ENCODE results near the gene ANKRD17.
A peak's percentile ranks its signal among the peaks of the same experiment; 100 is the strongest.

Gene ANKRD17

DNA sequence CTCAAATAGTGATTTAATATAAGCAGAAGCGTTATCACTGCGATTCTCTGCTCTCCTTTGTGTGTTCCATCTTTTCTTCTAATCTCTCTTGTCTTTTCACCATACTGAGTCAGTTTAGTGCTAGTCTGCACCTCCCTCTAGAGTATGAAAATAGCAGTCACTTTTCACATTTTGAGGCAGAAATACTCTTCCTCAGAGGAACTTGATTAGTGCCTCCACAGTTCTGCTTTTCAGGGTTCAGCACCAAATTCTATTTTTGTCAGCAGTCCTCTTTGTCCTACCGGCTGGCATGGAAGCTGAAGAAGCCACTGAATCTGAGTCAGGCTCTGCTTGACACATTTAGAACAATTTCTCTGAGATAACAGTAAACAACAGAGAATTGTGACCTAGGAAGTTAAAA is 49.7 kb upstream of the ANKRD17 start:
- H3K27ac ChIP-seq (ENCODE audit: extremely low read depth, low read depth, low read length): no peak overlapping the region
- no peaks in the 10 kb centered on the region for H3K4me1 ChIP-seq (ENCODE audit: control insufficient read depth, insufficient read depth, low read length)
- no peak overlapping the region for H3K4me3 ChIP-seq (ENCODE audit: low read depth, low read length)
- CTCF ChIA-PET: interaction anchor here (0.8 to 1.9 kb wide), 2 partner anchors 13 to 55 kb away, joined by 4 read pairs; no protein-coding TSS in a partner anchor
- POLR2A ChIA-PET: no interaction called here
- TF ChIP-seq, protein P1, sequence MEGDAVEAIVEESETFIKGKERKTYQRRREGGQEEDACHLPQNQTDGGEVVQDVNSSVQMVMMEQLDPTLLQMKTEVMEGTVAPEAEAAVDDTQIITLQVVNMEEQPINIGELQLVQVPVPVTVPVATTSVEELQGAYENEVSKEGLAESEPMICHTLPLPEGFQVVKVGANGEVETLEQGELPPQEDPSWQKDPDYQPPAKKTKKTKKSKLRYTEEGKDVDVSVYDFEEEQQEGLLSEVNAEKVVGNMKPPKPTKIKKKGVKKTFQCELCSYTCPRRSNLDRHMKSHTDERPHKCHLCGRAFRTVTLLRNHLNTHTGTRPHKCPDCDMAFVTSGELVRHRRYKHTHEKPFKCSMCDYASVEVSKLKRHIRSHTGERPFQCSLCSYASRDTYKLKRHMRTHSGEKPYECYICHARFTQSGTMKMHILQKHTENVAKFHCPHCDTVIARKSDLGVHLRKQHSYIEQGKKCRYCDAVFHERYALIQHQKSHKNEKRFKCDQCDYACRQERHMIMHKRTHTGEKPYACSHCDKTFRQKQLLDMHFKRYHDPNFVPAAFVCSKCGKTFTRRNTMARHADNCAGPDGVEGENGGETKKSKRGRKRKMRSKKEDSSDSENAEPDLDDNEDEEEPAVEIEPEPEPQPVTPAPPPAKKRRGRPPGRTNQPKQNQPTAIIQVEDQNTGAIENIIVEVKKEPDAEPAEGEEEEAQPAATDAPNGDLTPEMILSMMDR (tag by site-specific recombination; IDR thresholded peaks at IDR 0.05): peak; percentile 41; the same call in 1 of the 2 replicates
- no peak for TF ChIP-seq GFI1B (tag by site-specific recombination; IDR thresholded peaks at IDR 0.05)
- TF ChIP-seq ZNF830 (tag by site-specific recombination; IDR thresholded peaks at IDR 0.05; ENCODE audit: low read depth): no peak
- TF ChIP-seq RBAK (tag by site-specific recombination; IDR thresholded peaks at IDR 0.05): no peak
- TF ChIP-seq, protein P2, sequence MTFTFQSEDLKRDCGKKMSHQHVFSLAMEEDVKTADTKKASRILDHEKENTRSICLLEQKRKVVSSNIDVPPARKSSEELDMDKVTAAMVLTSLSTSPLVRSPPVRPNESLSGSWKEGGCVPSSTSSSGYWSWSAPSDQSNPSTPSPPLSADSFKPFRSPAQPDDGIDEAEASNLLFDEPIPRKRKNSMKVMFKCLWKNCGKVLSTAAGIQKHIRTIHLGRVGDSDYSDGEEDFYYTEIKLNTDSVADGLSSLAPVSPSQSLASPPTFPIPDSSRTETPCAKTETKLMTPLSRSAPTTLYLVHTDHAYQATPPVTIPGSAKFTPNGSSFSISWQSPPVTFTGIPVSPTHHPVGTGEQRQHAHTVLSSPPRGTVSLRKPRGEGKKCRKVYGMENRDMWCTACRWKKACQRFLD (tag by site-specific recombination; IDR thresholded peaks at IDR 0.05): no peak
- H3K36me3 ChIP-seq (ENCODE audit: control insufficient read depth in 2 of 2, insufficient read depth in 1 of 2, low read length in 2 of 2): no peaks in the 10 kb centered on the region
- no peaks in the 10 kb centered on the region for H3K9me3 ChIP-seq (ENCODE audit: control insufficient read depth, insufficient read depth, low read depth, low read length)

DNA sequence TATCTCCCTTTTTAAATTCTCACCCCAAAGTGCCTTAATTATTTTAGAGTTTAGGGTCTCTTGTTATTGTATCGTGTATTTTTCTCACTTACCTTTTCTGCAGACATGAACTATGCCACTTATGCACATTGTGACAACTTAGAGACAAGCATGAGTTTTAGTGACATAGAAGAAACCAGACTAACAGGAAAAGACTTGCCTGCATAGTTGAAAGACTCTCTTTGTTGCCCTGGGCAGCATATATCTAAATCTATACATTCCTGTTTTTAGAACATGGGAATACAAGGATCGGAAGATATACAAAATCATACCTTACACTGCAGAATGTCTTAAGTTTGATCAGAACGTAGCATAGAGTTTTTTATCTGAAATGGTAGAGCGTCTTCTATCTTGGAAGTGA is 45.1 kb upstream of the ANKRD17 start:
- Histone ChIP-seq H3K27ac (ENCODE audit: extremely low read depth, low read depth, low read length) (no peak overlapping the region), H3K9me3 (ENCODE audit: control insufficient read depth, insufficient read depth, low read depth, low read length) (no peaks in the 10 kb centered on the region), H3K36me3 (ENCODE audit: control insufficient read depth in 2 of 2, insufficient read depth in 1 of 2, low read length in 2 of 2) (no peaks in the 10 kb centered on the region), H3K4me1 (ENCODE audit: control insufficient read depth, insufficient read depth, low read length) (no peaks in the 10 kb centered on the region), H3K4me3 (ENCODE audit: low read depth, low read length) (no peak overlapping the region)
- TF ChIP-seq, protein P3, sequence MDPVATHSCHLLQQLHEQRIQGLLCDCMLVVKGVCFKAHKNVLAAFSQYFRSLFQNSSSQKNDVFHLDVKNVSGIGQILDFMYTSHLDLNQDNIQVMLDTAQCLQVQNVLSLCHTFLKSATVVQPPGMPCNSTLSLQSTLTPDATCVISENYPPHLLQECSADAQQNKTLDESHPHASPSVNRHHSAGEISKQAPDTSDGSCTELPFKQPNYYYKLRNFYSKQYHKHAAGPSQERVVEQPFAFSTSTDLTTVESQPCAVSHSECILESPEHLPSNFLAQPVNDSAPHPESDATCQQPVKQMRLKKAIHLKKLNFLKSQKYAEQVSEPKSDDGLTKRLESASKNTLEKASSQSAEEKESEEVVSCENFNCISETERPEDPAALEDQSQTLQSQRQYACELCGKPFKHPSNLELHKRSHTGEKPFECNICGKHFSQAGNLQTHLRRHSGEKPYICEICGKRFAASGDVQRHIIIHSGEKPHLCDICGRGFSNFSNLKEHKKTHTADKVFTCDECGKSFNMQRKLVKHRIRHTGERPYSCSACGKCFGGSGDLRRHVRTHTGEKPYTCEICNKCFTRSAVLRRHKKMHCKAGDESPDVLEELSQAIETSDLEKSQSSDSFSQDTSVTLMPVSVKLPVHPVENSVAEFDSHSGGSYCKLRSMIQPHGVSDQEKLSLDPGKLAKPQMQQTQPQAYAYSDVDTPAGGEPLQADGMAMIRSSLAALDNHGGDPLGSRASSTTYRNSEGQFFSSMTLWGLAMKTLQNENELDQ (tag by site-specific recombination; IDR thresholded peaks at IDR 0.05; ENCODE audit: low read depth): no peak
- TF ChIP-seq ZNF792 (tag by site-specific recombination; IDR thresholded peaks at IDR 0.05) (no peak), MYNN (tag by site-specific recombination; IDR thresholded peaks at IDR 0.05; ENCODE audit: borderline replicate concordance) (no peak), GLIS1 (tag by site-specific recombination; IDR thresholded peaks at IDR 0.05) (no peak), ZNF335 (tag by site-specific recombination; conservative IDR thresholded peaks at IDR 0.05) (no peak), ZBTB1 (tag by site-specific recombination; IDR thresholded peaks at IDR 0.05) (no peak), ZNF701 (tag by site-specific recombination; IDR thresholded peaks at IDR 0.05) (no peak), ZNF776 (tag by site-specific recombination; IDR thresholded peaks at IDR 0.05; ENCODE audit: borderline replicate concordance) (no peak)
- TF ChIP-seq, protein P4, sequence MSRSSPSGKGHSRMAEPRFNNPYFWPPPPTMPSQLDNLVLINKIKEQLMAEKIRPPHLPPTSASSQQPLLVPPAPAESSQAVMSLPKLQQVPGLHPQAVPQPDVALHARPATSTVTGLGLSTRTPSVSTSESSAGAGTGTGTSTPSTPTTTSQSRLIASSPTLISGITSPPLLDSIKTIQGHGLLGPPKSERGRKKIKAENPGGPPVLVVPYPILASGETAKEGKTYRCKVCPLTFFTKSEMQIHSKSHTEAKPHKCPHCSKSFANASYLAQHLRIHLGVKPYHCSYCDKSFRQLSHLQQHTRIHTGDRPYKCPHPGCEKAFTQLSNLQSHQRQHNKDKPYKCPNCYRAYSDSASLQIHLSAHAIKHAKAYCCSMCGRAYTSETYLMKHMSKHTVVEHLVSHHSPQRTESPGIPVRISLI (tag by site-specific recombination; IDR thresholded peaks at IDR 0.05): no peak
- TF ChIP-seq, protein P5, sequence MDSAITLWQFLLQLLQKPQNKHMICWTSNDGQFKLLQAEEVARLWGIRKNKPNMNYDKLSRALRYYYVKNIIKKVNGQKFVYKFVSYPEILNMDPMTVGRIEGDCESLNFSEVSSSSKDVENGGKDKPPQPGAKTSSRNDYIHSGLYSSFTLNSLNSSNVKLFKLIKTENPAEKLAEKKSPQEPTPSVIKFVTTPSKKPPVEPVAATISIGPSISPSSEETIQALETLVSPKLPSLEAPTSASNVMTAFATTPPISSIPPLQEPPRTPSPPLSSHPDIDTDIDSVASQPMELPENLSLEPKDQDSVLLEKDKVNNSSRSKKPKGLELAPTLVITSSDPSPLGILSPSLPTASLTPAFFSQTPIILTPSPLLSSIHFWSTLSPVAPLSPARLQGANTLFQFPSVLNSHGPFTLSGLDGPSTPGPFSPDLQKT (IDR thresholded peaks at IDR 0.05; ENCODE audit: borderline replicate concordance, low read depth, low read length): no peak
- TF ChIP-seq, protein P6, sequence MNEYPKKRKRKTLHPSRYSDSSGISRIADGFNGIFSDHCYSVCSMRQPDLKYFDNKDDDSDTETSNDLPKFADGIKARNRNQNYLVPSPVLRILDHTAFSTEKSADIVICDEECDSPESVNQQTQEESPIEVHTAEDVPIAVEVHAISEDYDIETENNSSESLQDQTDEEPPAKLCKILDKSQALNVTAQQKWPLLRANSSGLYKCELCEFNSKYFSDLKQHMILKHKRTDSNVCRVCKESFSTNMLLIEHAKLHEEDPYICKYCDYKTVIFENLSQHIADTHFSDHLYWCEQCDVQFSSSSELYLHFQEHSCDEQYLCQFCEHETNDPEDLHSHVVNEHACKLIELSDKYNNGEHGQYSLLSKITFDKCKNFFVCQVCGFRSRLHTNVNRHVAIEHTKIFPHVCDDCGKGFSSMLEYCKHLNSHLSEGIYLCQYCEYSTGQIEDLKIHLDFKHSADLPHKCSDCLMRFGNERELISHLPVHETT (tag by site-specific recombination; IDR thresholded peaks at IDR 0.05): no peak
- TF ChIP-seq, protein P7, sequence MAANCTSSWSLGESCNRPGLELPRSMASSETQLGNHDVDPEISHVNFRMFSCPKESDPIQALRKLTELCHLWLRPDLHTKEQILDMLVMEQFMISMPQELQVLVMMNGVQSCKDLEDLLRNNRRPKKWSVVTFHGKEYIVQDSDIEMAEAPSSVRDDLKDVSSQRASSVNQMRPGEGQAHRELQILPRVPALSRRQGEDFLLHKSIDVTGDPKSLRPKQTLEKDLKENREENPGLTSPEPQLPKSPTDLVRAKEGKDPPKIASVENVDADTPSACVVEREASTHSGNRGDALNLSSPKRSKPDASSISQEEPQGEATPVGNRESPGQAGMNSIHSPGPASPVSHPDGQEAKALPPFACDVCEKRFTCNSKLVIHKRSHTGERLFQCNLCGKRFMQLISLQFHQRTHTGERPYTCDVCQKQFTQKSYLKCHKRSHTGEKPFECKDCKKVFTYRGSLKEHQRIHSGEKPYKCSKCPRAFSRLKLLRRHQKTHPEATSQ (tag by site-specific recombination; IDR thresholded peaks at IDR 0.05): no peak
- ChIA-PET CTCF (no interaction called here), POLR2A (no interaction called here)
